Non-pigmented ciliary epithelial cell (primary cell): ENCODE data around the gene RAET1G.
A peak's percentile ranks its signal among the peaks of the same experiment; 100 is the strongest.
"Not testable (repeated sequence)": the region's sequence is repeated elsewhere in the genome, so short reads cannot be mapped to it uniquely, and the experiment has no call there.

Source experiments
- DNase-seq: peaks from one replicate; pipeline ENCODE4 v3.0.0-alpha.2; 2010; ENCODE audit warnings: low read depth

Gene RAET1G

DNA sequence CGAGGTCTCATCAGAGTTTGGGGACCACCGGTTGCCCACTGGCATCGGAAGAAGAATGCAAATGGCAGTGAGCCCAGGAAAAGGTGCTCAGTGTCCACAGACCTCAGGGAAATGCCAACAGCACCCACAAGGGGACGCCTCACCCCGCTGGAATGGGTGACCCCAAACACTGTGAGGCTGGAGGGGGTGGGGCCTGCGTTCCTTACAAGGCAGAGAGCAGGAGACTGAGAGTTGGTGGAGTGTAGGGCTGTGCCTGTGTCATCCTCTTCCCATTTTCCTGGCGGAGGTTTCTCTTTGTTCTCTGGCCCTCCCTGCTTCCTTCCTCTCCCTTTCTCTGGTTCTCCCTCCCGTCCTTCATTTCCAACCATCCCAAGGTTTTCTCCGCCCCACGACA is 31.0 kb upstream of the RAET1G start:
- not testable (repeated sequence) for DNase-seq

DNA sequence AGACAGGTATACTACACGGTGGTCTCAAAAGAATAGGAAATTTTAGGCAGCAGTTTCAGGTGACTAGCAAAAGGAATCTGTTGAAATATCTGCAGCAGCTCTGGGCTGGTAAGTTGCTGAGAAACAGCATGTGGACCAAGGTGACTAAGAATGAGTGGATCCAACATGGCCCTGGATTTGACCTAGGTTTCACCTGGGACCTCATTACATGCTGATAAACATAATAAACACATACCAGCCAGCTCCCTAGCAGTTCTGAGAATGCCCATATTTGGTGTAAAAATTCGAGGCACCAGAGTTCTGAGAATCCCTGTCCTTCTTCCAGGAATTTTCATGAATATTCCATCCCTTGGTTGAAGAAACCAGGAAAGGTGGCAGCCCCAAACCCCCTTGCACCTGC is 30.5 kb upstream of the RAET1G start:
- not testable (repeated sequence) for DNase-seq

DNA sequence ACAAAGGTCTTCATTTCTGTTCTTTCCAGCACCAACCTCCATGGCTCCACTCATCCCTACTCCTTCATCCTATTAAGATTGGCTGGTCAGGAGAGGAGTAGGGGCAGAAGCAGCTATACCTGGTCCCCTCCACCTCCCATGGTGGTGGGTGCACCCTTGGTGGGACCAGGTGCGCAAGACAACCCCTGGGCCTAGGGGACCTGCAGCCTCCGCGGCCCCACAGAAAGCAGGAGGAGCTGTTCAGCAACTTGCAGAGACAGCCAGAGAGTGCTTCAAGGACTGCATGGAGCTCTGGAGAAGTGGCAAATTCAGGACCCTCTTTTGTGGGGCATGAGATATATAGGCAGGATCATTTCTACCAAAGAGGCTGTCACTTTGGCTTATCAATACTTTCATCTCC is 28.7 kb upstream of the RAET1G start:
- DNase-seq = no peak

DNA sequence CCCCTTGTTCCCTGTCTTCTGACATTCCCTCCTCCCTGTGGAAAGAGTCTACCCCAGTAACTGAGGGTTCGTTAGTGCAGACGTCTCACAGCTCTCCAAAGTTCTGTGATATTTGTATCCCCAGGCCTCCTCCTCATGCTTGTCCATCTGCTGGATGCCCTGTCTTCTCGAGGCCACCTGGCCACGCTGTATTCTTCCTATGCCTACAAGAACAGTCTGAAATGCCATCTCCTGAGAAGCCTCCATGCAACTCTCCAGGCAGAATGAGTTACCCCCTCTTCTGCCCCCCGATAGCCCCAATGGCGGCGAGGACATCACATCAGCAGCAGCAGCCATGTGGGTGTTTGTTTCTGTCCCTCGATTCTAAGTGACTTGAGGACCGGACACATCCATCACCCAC is 28.2 kb upstream of the RAET1G start:
- no peak for DNase-seq

DNA sequence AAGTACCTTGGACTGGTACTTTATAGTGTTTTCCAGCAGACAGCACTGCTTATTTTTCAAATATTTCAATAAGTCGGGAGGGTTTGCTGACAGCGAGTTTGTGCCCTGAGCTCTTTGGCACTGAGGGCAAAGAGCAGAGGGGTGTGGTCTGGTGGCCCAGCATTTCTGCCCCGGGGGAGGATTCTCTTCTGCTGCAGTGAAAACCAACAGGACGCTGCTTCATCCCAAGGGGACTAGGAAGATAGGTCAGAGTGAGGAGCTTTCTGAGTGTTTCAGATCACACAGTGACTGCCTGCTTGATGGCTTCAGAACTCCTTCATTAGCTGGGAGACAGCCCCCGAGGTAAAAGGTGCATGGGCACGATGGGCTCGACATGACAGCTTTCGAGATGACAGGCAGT is 27.5 kb upstream of the RAET1G start:
- DNase-seq = no peak

DNA sequence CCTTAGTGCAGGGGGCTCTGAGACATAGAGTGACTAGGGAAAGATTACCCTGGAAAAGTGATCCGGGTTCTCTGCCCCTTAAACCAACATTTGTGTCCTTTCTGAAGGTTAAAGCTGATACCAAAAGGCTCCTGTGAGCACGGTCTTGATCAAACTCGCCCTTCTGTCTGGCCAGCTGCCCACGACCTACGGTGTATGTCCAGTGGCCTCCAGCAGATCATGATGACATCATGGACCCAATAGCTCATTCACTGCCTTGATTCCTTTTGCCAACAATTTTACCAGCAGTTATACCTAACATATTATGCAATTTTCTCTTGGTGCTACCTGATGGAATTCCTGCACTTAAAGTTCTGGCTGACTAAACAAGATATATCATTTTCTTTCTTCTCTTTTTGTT is 25.7 kb upstream of the RAET1G start:
- no peak for DNase-seq

DNA sequence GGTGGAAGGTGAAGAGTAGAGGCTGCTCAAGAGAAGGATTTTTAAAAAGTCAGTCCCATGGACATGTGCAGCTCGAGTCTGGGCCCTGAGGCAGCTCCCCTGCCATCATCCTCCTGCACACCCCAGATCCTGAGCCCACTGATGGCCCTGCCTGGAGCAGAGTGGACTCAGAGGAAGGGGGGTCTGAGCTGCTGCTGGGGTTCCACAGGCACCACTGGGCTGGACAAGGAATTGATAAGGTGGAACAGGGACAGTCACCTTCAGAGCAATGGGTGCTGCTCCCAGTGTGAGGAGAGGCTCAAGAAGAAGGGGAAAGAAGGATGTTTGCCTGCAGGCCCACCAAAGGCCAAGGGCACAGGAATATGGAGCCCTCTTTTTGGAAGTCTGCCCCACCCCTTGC is 25.1 kb upstream of the RAET1G start:
- no peak for DNase-seq

DNA sequence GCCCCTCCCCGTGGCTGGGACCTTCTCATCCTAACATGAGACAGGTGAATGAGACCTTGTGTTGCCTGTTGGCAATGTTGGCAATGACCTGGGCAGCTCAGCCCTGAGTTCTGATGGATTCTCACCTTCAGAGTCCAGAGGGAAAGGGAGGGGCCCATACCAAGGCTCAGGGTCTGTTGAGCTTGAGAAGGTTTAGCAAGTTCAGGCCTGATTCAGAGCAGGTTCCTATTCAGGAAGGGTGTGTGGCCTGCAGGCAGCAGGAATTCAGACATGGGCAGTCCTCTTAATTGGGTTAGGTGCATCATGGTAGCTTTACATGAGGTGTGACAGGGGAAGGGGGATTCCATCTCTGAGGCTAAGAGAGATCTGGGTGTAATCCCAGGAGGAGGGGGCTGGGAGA is 24.6 kb upstream of the RAET1G start:
- DNase-seq = not testable (repeated sequence)

DNA sequence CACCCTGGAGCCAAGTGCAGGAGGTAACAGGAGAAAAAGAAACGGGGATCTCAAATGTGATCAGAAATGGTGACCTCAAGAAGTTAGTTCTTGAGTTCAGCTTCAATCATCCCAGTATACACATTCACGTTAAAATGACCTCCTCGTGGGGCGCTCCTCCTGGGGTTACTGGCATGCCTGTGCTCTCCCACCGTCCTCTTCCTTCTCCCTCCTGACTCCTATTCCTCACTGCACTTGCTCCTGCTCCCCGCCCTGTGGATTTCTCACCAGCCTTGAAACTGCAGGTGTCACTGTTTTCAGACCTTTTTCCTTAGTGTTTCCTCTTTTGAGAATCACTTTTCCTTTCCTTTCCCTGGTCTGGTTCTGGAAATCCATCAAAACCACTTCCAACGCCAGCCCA is 23.7 kb upstream of the RAET1G start:
- not testable (repeated sequence) for DNase-seq

DNA sequence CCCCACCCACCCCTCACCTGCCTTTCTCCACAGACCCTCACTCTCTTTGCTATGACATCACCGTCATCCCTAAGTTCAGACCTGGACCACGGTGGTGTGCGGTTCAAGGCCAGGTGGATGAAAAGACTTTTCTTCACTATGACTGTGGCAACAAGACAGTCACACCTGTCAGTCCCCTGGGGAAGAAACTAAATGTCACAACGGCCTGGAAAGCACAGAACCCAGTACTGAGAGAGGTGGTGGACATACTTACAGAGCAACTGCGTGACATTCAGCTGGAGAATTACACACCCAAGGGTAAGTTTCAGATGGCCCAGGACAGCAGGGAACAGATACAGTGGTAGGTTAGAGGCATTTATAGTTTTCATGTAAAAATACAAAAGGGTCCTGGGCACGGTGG is 22.4 kb upstream of the RAET1G start:
- DNase-seq = not testable (repeated sequence)

DNA sequence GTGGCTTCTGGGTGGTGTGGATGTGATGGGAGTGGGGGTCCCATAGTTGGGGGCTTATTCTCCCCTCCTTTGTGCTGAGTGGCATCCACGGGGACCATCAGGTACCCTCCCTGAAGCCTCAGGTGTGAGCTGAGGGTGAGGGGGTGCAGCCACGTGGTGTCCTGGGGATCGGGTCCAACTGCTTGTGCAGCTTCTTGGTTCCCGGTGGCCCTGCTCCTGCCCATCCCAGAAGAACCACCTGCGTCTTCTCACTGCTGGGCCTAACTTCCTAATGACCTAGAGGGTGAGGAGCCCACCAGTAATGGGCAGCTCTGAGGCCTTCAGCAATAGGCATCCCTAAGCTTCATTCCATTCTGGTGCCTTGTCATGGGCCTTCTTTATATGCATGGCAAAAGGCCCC is 20.4 kb upstream of the RAET1G start:
- not testable (repeated sequence) for DNase-seq

DNA sequence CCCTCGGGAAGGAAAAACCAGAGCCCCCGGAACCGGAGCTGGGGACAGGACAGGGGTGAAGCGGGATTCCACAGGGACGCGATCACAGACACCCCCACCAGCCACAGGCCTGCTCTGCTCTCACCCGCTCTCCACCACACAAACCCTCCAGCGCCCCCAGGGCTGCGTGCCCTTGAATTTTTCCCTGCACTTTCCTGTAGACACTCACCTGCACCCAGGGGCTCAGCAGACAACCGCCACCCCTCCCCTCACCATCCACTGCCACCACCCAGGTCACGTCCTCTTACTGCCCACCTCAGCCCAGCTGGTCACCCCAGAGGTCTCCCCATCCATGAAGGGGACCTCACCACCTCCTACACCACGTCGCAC is 19.5 kb upstream of the RAET1G start:
- DNase-seq = no peak

DNA sequence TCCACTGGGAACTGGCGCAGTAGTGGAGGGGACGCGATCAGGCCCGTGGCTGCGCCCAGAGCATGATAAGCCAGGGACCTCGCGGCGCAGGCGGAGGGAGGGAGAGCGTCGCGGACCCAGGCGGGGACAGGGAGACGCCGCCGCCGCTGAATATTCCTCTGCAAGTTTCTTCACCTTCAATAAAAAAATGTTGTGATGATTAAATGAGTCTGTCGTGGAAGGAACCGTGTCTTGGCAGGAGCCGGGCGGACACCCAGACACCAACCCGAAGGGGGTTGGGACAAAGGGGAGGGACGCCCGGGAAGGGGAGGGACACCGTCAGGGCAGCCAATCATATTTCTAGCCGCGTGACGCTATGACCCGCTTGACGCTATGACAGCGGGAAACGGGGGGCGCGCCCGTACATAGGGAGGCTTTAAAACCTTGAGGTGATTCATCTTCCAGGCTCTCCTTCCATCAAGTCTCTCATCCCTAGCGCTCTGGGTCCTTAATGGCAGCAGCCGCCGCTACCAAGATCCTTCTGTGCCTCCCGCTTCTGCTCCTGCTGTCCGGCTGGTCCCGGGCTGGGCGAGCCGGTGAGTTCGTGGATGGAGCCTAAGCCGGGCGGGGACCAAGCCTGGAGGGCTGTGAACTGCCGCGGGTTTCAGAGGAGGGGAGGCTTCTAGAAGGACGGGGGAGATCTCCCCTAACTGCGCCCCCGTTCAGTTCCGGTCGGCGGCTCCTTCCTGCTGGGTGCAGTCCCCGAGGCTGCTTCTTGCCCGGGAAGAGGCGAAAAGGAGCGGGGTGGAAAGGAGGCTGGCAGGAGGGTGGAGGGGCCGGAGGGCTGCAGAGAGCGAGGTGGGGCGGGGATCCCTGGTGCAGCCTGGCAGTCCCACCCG is 18.9 kb upstream of the RAET1G start, which contains the start of gene ULBP2:
ULBP2 (plus strand) TSS at position 432 of the 878 bp plus-strand sequence; CDS start at position 491, 59 bp downstream.
- DNase-seq = peak; percentile 89

DNA sequence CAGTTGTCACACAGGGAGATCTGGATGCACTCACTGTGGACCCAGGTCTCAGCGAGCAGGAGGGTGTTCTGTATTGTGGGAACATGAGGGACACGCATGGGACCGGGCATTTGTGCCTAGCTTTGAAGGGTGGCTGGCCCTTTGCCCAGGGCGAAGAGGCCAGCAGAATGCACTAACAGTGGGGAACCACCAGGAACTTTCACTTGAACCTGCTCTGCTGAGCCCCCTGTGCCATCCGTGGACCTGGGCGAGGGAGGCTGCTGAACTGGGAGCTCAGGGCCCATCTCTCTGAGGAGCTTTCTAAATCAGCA is 17.7 kb upstream of the RAET1G start:
- DNase-seq = no peak

DNA sequence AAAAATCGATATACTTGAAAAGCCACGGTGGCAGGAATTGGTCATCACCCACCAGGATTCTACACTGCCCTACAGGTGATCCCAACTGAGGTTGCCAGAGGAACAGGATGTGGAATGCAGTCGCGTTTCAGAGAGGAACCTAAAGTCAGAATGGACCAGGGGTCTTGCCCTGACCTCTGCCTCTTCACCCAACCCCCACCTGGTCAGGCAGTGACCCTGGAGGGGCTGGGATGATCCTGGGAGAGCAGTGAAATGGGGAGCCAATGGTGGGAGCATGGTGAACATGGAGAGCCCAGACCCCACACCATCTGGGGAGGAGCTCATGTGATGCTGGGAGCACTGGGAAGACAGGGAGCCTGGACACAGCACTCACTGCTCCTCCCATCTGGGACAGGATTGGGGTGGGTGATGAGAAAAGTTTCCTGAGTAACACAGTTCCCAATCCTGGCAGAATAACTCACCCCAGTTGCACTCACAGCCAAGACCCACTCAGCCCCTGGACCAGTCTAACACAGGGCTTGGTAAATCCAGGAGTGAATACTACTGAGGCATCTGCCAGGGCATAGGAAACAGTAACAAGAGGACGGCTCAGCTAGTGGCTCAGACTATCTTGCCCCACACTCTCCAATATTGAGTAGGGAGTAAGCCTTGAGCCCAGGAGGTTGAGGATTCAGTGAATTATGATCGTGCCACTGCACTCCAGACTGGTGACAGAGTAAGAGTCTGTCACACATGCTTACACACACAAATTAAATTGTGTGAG is 17.2 kb upstream of the RAET1G start:
- DNase-seq = no peak

DNA sequence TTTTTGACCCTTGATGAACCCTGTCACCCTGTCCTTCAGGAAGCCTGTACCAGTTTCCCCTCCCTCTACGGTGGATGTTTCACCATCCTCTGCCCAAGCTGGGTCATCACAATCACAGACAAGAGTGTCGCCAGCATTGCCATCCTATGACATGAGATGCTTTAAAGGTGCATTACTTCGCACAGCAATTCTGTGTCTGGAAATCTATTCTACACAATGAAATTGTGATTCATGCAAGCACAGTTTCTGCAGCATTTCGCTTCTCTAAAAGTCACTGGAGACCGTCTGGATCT is 16.4 kb upstream of the RAET1G start:
- no peak for DNase-seq

DNA sequence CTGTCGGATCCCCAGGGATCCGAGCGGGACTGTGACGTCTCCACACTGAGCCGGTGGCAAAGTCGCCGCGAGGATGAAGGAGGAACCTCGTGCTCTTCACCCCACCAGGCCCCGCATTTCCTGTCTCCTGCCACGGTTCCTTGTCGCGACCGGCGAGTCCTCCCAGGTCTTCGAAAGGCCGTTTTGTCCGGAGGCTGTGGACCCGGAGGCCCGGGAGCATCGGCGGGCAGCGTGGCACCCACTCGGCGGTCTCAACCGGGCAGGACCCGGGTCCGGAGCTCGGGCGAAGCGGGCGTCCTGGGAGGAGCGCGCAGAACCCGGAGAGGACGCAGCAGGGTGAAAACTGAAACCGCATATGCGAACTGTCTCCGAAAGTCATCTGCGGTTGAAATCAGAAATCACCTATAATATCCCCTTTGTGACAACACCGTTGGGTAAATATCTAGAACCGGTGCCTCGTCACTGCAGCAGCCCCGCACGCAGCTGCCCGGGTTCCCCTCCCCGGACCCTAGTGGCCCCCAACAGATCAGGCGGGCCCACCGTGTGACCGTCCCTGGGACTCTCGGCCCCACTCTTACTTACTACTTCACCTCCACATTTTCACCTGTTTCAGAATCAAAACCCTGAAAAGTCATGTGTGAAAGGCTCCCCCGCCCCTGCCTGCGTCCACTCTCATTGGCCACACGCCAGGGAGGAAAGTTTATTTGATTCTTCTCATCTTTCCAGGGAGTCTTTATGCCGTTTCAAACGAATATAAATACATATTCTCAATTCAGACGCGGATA is 15.8 kb upstream of the RAET1G start:
- DNase-seq = no peak

DNA sequence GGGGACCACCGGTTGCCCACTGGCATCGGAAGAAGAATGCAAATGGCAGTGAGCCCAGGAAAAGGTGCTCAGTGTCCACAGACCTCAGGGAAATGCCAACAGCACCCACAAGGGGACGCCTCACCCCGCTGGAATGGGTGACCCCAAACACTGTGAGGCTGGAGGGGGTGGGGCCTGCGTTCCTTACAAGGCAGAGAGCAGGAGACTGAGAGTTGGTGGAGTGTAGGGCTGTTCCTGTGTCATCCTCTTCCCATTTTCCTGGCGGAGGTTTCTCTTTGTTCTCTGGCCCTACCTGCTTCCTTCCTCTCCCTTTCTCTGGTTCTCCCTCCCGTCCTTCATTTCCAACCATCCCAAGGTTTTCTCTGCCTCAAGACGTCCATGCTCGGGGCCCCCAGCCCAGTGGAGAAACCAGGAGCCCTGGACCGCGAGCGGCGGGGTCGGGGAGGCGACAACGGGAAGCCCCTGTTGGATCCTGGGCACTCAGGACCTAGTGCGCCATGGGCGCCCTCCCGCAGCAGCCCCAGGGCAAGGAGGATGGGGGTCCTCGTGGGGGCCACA is 15.2 kb upstream of the RAET1G start:
- DNase-seq = not testable (repeated sequence)

DNA sequence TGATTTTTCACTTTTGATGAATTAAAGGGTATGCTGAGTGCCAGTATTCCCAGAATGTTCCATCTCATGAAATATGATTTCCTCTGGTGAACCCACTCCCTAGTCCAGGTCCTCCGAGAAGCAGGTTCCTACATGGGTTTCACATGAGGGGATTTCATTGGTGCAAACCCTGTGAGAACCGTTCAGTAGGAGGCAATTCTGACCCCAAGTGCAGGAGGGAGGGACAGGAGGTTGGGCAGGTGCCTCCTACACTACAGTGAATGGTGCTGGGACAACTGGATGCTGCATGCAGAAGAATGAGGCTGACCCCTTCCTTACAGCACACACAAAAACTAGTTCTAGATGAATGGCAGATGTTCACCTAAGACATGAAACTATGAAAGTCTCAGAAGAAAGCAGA is 13.8 kb upstream of the RAET1G start:
- DNase-seq = no peak

DNA sequence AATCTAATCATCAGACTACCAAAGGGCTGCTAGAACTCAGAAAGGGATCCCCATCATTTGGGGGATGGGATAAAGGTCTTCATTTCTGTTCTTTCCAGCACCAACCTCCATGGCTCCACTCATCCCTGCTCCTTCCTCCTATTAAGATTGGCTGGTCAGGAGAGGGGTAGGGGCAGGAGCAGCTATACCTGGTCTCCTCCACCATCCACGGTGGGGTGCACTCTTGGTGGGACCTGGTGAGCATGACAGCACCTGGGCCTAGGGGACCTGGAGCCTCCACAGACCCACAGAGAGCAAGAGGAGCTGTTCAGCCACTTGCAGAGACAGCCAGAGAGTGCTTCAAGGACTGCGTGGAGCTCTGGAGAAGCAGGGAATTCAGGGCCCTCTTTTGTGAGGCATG is 12.7 kb upstream of the RAET1G start:
- DNase-seq = no peak

DNA sequence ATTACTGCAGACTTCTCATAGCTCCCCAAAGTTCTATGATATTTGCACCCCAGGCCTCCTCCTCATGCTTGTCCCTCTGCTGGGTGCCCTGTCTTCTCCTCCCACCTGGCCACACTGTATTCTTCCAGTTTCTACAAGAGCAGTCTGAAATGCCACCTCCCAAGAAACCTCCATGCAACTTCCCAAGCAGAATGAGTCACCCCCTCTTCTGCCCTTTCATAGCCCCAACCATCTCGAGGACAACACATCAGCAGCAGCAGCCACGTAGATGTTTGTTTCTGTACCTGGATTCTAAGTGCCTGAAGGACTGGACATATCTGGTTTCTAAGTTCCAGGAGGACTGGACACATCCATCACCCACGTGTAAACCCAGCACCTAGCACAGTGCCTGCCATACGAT is 12.3 kb upstream of the RAET1G start:
- no peak for DNase-seq
